ENCODE data around the gene UXS1.

UXS1 gene

DNA sequence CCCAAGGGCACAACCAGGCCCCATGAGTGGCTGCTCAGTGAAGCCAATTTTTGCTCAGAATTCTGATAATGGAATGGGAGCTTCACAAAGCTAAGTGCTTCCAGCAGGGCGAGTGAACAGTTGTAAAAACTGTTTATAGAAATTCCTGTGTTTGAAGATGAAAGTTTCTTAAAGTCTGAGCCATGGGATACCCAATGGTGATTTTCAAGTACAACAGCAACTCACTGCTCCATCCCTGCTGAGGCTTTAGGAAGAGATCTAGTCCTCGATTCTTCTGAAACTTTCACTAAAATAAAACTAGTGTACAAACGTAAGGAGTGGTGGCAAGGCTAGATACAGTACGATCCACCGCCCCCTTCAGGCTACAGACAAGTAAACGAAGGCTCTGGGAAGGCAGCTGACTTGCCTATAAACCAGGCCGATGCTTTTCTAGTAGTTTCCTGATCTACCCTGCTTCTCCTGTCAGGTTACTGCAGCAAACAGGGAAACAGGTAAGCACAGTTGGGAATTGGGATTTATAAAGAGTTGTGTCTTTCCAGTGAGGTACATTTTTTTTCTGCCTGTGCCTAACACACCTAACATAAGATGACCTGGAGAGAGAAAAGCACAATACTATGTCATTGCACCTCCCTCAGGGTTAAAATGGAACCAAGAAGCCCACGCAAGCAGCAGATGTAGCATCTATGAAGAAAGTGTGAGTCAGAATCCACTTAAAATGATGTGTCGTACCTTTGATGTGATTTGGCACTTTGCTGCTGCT lies 108.7 kb downstream of the UXS1 start:
- Histone ChIP-seq H3K4me2 (ENCODE audit: low read length) (no peak overlapping the region), H2AFZ (ENCODE audit: low read length) (no peak overlapping the region), H4K20me1 (ENCODE audit: insufficient read depth, low read length) (no peaks in the 10 kb centered on the region), H3K9me3 (ENCODE audit: low read length) (peaks cover 4% of the 10 kb centered on the region; the same call in 1 of the 2 replicates), H3K27ac (ENCODE audit: low read depth, low read length, poor library complexity, severe bottlenecking) (no peak overlapping the region), H3K4me3 (ENCODE audit: low read depth, low read length, poor library complexity, severe bottlenecking) (no peak overlapping the region), H3K36me3 (ENCODE audit: insufficient read depth, low read length) (no peaks in the 10 kb centered on the region), H3K79me2 (ENCODE audit: insufficient read depth, low read length) (no peaks in the 10 kb centered on the region), H3K27me3 (ENCODE audit: insufficient read depth, low read length) (no peaks in the 10 kb centered on the region), H3F3A (ENCODE audit: insufficient read depth, low read length) (no peaks in the 10 kb centered on the region), H3K9me2 (ENCODE audit: low read depth, low read length) (no peaks in the 10 kb centered on the region), H3K4me1 (ENCODE audit: insufficient read depth, low read length, severe bottlenecking) (no peaks in the 10 kb centered on the region), H3K9ac (ENCODE audit: low read length) (no peak overlapping the region)
- TF ChIP-seq, protein P1, sequence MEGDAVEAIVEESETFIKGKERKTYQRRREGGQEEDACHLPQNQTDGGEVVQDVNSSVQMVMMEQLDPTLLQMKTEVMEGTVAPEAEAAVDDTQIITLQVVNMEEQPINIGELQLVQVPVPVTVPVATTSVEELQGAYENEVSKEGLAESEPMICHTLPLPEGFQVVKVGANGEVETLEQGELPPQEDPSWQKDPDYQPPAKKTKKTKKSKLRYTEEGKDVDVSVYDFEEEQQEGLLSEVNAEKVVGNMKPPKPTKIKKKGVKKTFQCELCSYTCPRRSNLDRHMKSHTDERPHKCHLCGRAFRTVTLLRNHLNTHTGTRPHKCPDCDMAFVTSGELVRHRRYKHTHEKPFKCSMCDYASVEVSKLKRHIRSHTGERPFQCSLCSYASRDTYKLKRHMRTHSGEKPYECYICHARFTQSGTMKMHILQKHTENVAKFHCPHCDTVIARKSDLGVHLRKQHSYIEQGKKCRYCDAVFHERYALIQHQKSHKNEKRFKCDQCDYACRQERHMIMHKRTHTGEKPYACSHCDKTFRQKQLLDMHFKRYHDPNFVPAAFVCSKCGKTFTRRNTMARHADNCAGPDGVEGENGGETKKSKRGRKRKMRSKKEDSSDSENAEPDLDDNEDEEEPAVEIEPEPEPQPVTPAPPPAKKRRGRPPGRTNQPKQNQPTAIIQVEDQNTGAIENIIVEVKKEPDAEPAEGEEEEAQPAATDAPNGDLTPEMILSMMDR (IDR thresholded peaks at IDR 0.05; ENCODE audit: low read length), result peak; percentile 36
- TF ChIP-seq EZH2 (IDR thresholded peaks at IDR 0.05; ENCODE audit: borderline replicate concordance, low read length), result no peak

DNA sequence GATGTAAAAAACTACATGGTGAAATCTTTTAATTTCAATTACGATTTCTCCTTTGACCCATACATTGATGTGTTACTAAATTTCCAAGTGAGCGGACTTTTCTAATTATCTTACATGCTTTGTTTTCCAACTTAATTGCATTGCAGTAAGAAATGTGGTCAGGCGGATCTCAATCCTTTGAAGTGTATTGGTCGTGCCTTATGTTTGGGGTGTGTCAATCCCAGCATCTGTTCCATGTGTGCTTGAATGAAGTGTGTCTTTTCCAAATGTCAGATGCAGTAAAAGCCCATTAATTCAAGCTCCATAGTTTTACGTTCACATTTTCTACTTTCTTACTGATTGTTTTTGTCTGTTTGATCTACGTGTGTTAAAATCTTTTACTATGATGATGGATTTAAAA lies 113.1 kb downstream of the UXS1 start:
- Histone ChIP-seq H3K4me1 (ENCODE audit: insufficient read depth, low read length, severe bottlenecking) (no peaks in the 10 kb centered on the region), H3K4me3 (ENCODE audit: low read depth, low read length, poor library complexity, severe bottlenecking) (no peak overlapping the region), H3K27me3 (ENCODE audit: insufficient read depth, low read length) (no peaks in the 10 kb centered on the region), H3K9me3 (ENCODE audit: low read length) (no peaks in the 10 kb centered on the region), H3K4me2 (ENCODE audit: low read length) (no peak overlapping the region), H3K9me2 (ENCODE audit: low read depth, low read length) (no peaks in the 10 kb centered on the region), H2AFZ (ENCODE audit: low read length) (no peak overlapping the region), H3F3A (ENCODE audit: insufficient read depth, low read length) (no peaks in the 10 kb centered on the region), H3K79me2 (ENCODE audit: insufficient read depth, low read length) (no peaks in the 10 kb centered on the region), H3K27ac (ENCODE audit: low read depth, low read length, poor library complexity, severe bottlenecking) (no peak overlapping the region), H4K20me1 (ENCODE audit: insufficient read depth, low read length) (no peaks in the 10 kb centered on the region), H3K9ac (ENCODE audit: low read length) (no peak overlapping the region), H3K36me3 (ENCODE audit: insufficient read depth, low read length) (no peaks in the 10 kb centered on the region)
- TF ChIP-seq, protein P1 (IDR thresholded peaks at IDR 0.05; ENCODE audit: low read length), result no peak
- no peak for TF ChIP-seq EZH2 (IDR thresholded peaks at IDR 0.05; ENCODE audit: borderline replicate concordance, low read length)

DNA sequence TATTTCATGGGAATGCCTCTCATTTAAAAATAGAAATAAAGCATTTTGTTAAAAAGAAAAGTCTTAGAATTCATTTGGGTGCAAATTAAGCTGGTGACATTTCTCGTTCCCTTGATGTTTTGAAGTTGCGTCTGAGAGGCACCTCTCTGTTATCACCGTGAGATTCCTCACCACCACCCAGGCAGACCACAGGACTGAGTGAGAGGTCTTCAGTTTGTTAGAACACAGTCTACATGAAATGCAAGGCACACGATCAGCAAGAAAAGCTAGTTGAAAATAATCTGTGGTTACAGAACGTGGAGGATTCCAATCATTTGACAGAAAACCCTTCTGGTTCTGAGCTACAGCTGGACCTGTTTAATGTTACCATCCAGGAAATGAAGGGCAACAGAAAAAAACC lies 116.0 kb downstream of the UXS1 start:
- Histone ChIP-seq H3K27me3 (ENCODE audit: insufficient read depth, low read length) (no peaks in the 10 kb centered on the region), H3K4me1 (ENCODE audit: insufficient read depth, low read length, severe bottlenecking) (no peaks in the 10 kb centered on the region), H3F3A (ENCODE audit: insufficient read depth, low read length) (no peaks in the 10 kb centered on the region), H4K20me1 (ENCODE audit: insufficient read depth, low read length) (no peaks in the 10 kb centered on the region), H3K27ac (ENCODE audit: low read depth, low read length, poor library complexity, severe bottlenecking) (no peak overlapping the region), H3K9me2 (ENCODE audit: low read depth, low read length) (no peaks in the 10 kb centered on the region), H3K9ac (ENCODE audit: low read length) (no peak overlapping the region), H3K79me2 (ENCODE audit: insufficient read depth, low read length) (no peaks in the 10 kb centered on the region), H3K36me3 (ENCODE audit: insufficient read depth, low read length) (no peaks in the 10 kb centered on the region), H3K4me3 (ENCODE audit: low read depth, low read length, poor library complexity, severe bottlenecking) (no peak overlapping the region), H3K9me3 (ENCODE audit: low read length) (no peaks in the 10 kb centered on the region), H3K4me2 (ENCODE audit: low read length) (no peak overlapping the region), H2AFZ (ENCODE audit: low read length) (no peak overlapping the region)
- TF ChIP-seq, protein P1 (IDR thresholded peaks at IDR 0.05; ENCODE audit: low read length), result no peak
- TF ChIP-seq EZH2 (IDR thresholded peaks at IDR 0.05; ENCODE audit: borderline replicate concordance, low read length), result no peak

Measured in OCI-LY1 (cell line).